BJ (cell line): Measurements from ENCODE around the gene NDUFV2. TPM values are rescaled to one million over a fixed set of nuclear protein-coding genes. Genes with fewer than 3 reads are reported as not detected.

Experiments
- CTCF ChIA-PET: fragments of 350-600 bp; formaldehyde crosslinking; extraction: SDS; loops from one replicate; lab custom pipeline; 2021; ENCODE audit warnings: antibody characterized with exemption, inconsistent platforms; lab: Yijun Ruan, JAX
- POLR2A ChIA-PET: fragments of 300-600 bp; sonication (Branson Sonifier 250); formaldehyde crosslinking; extraction: SDS; loops from one replicate; lab custom pipeline; 2021; ENCODE audit warnings: antibody characterized with exemption; lab: Charles Lee
- DNase-seq: peaks from one replicate; pipeline ENCODE4 v3.0.0-alpha.2; 2011; ENCODE audit warnings: low read depth
- H3K27me3 ChIP-seq: 2 replicates; pipeline ENCODE4 v1.6.0; 2011; ENCODE audit warnings: low read length; ENCODE audit not compliant: control insufficient read depth, insufficient read depth
- H3K36me3 ChIP-seq: 2 replicates; pipeline ENCODE4 v1.5.1; 2011; ENCODE audit warnings: low read length; ENCODE audit not compliant: control insufficient read depth, insufficient read depth
- H3K4me3 ChIP-seq: 2 replicates; pipeline ENCODE4 v1.5.1; 2011; ENCODE audit warnings: low read depth, mild to moderate bottlenecking, control low read depth, low read length
- polyA plus RNA-seq: library from polyadenylated mRNA; depleted of rRNA; stranded (reverse); fragments of >200 nt; gene quantifications from 2 replicates; pipeline ENCODE4 v1.2.3, GENCODE V29; 2011
- TF ChIP-seq, protein P1 (sequence below): IDR thresholded peaks from 2 replicates; pipeline ENCODE4 v1.5.1; 2011; ENCODE audit warnings: low read depth, mild to moderate bottlenecking, control low read depth, inconsistent platforms, low read length, moderate library complexity; ENCODE audit not compliant: insufficient read depth

The NDUFV2 gene
- polyA plus RNA-seq, 1 experiment, result 70.0 TPM

DNA sequence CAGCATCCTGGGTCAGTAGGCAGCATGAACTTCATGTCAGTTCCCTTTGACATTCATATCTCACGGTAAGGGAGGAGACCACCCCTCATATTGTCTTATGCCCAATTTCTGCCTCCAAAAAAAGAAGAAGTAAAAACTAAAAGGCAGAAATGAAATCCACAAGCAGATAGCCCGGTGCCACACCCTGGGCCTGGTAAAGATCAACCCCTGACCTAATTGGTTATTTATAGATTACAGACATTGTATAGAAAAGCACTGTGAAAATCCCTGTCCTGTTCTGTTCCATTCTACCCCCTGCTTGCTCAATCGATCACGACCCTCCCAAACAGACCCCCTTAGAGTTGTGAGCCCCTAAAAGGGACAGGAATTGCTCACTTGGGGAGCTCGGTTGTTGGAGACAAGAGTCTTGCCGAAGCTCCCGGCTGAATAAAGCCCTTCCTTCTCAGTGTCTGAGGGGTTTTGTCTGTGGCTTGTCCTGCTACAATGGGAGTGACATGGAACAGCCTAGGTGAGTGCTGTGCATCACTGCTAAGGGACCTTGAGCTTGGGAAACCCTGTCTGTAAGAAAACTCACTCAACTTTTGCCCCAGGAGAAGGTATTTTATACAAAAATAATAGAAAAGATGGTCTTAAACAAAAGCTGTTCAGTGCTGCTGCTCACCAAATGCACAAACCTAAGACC lies 11.1 kb downstream of the NDUFV2 start:
- ChIA-PET POLR2A (no interaction called here), CTCF (interaction anchor here (0.6 to 1.0 kb wide), 2 partner anchors 9 to 71 kb away, joined by 3 read pairs; no protein-coding TSS in a partner anchor)
- TF ChIP-seq, protein P1, sequence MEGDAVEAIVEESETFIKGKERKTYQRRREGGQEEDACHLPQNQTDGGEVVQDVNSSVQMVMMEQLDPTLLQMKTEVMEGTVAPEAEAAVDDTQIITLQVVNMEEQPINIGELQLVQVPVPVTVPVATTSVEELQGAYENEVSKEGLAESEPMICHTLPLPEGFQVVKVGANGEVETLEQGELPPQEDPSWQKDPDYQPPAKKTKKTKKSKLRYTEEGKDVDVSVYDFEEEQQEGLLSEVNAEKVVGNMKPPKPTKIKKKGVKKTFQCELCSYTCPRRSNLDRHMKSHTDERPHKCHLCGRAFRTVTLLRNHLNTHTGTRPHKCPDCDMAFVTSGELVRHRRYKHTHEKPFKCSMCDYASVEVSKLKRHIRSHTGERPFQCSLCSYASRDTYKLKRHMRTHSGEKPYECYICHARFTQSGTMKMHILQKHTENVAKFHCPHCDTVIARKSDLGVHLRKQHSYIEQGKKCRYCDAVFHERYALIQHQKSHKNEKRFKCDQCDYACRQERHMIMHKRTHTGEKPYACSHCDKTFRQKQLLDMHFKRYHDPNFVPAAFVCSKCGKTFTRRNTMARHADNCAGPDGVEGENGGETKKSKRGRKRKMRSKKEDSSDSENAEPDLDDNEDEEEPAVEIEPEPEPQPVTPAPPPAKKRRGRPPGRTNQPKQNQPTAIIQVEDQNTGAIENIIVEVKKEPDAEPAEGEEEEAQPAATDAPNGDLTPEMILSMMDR, result no peak
- H3K36me3 ChIP-seq, result no peaks in the 10 kb centered on the region; the same call in 1 of the 2 replicates
- no peak for DNase-seq
- no peaks in the 10 kb centered on the region for H3K27me3 ChIP-seq
- H3K4me3 ChIP-seq, result no peak overlapping the region

DNA sequence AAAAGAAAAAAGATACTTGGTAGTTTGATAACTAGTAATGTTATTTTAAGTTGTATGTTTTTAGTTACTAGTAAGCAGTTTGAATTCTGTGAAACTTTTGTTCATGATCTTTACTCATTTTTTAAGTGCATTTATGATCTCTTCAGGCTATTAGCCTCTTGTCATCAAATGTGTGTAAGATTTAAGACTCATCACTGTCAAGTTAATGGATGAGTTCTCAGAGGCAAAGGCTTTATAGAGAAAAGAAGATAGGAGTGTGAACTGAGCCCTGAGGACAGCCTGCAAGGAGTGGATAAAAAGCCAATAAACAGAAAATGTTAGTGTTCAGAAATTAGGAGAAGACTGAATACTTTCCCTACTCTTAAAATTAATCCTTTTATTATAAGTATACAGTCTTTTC lies 13.5 kb downstream of the NDUFV2 start:
- TF ChIP-seq, protein P1, result no peak
- no peak for DNase-seq
- Histone ChIP-seq H3K36me3 (no peaks in the 10 kb centered on the region; the same call in 1 of the 2 replicates), H3K4me3 (no peak overlapping the region), H3K27me3 (no peaks in the 10 kb centered on the region)
- ChIA-PET POLR2A (no interaction called here), CTCF (no interaction called here)

DNA sequence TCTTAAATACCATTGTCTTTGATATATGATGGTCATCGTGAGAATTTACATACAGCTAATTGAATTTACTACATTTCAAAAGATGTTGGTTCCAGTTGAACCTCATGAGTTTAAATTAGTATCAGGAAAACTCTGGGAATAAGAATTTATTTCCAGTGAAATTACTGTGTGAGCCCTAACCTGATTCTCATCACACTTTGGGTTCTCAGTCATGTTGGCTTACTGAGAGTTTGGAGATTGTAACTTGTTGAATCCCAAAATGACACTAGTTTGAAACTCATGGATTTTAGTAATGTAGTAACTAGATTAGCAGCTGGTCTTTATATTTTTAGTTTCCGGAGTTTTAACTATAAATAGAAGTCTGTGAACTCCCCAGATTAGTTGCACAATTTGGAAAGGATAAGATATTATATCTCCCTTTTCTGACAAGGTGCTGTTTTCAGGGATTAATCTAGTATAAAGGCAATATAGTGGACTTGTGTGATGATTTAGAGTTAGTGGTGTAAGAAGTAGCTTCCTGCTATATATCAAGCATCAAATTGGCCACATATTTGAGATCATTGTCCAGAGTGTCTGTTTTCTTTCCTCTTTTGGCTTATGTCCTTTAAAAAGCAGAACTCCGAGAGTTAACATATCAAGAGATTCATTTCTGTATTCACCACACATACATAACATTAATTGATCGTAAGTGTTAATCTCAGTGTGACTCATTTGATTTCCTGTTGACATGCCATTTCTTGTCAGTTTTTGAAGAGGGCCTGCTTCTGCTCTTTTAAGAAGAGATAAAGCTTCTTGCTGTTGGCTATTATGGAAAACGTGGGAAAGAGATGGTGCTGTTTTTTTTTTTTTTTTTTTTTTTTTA lies 15.7 kb downstream of the NDUFV2 start:
- Histone ChIP-seq H3K27me3 (no peaks in the 10 kb centered on the region), H3K4me3 (no peak overlapping the region), H3K36me3 (peaks cover 1% of the 10 kb centered on the region; the same call in 1 of the 2 replicates)
- ChIA-PET POLR2A (interaction anchor here (0.6 to 0.7 kb wide), 2 partner anchors 95 to 406 kb away, joined by 3 to 8 read pairs; no protein-coding TSS in a partner anchor), CTCF (no interaction called here)
- TF ChIP-seq, protein P1, result no peak
- no peak for DNase-seq

DNA sequence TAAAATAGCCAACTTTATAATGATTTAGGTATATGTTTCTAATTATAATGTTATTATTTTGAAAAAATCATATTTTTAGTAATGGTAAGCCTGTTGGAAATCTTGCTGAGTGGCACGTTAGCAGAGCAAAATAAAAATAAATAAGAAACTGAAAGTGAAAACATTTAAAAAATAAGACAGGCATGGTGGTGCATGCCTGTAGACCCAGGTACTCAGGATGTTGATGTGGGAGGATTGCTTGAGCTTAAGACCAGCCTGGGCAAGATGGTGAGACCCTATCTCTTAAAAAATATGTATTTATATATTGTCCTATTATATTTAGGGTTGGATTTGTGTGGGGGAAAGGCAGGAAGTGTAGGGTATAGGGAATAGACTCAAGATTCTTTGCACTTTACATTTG lies 18.3 kb downstream of the NDUFV2 start:
- no peak for DNase-seq
- TF ChIP-seq, protein P1, result no peak
- H3K36me3 ChIP-seq, result peaks cover 4% of the 10 kb centered on the region
- ChIA-PET CTCF (interaction anchor here (1.4 kb wide), 1 partner anchor 27 kb away, joined by 4 read pairs; no protein-coding TSS in a partner anchor), POLR2A (no interaction called here)
- H3K27me3 ChIP-seq, result no peaks in the 10 kb centered on the region
- H3K4me3 ChIP-seq, result no peak overlapping the region

DNA sequence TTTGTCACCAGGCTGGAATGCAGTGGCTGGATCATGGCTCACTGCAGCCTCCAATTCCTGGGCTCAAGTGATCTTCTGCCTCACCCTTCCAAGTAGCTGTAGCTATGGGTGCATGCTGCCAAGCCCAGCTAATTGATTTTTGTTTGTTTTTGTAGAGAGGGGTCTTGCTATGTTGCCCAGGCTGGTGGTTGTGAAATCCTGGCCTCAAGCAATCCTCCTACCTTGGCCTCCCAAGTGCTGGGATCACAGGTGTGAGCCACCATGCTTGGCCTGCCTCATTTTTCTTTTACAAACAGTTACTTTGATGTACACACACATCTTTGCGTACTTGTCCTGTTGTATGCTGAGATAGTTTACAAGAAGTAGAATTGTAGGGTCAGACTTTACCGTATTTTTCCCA lies 21.0 kb downstream of the NDUFV2 start:
- no peaks in the 10 kb centered on the region for H3K27me3 ChIP-seq
- POLR2A ChIA-PET, result no interaction called here
- DNase-seq, result no peak
- CTCF ChIA-PET, result interaction anchor here (1.4 kb wide), 1 partner anchor 9 kb away, joined by 3 read pairs; no protein-coding TSS in a partner anchor
- H3K36me3 ChIP-seq, result peaks cover 9% of the 10 kb centered on the region
- TF ChIP-seq, protein P1, result no peak
- no peak overlapping the region for H3K4me3 ChIP-seq
